HL-60 (cell line): ENCODE results near the gene TMED9.

Experiments used
- DNase-seq, 2 experiments: peaks; one replicate each; pipeline ENCODE4 v3.0.0-alpha.2; 2010 to 2020; ENCODE audit warnings: low read depth in 1 of 2, low spot score in 1 of 2
- H3K27ac ChIP-seq: fragments of 250-450 bp; sonication (Bioruptor Pico); replicated peaks from 2 replicates; pipeline ENCODE4 v1.5.1; 2020; ENCODE audit warnings: mild to moderate bottlenecking, moderate library complexity
- H3K27me3 ChIP-seq: fragments of 250-450 bp; sonication (Bioruptor Pico); 2 replicates; pipeline ENCODE4 v1.5.1; 2021; ENCODE audit warnings: mild to moderate bottlenecking, moderate library complexity; ENCODE audit not compliant: insufficient read depth, poor library complexity, severe bottlenecking
- H3K4me3 ChIP-seq: replicated peaks from 2 replicates; pipeline ENCODE4 v1.5.1; 2011; ENCODE audit warnings: mild to moderate bottlenecking, control low read depth, low read length; ENCODE audit not compliant: insufficient read depth
- GABPA ChIP-seq: IDR thresholded peaks from 2 replicates; pipeline ENCODE4 v1.6.1; 2012; ENCODE audit warnings: low read depth
- POLR2AphosphoS5 ChIP-seq: IDR thresholded peaks from 2 replicates; pipeline ENCODE4 v1.6.1; 2012; ENCODE audit warnings: low read depth
- SPI1 ChIP-seq: IDR thresholded peaks from 2 replicates; pipeline ENCODE4 v1.6.1; 2012; ENCODE audit warnings: low read depth, mild to moderate bottlenecking, borderline replicate concordance
- TF ChIP-seq, protein P1 (sequence below): IDR thresholded peaks from one replicate; pipeline ENCODE4 v1.5.1; 2011; ENCODE audit warnings: low read length, control low read depth, inconsistent platforms; ENCODE audit not compliant: insufficient read depth
- TF ChIP-seq, protein P2 (sequence below): IDR thresholded peaks from 2 replicates; pipeline ENCODE4 v1.6.1; 2012; ENCODE audit warnings: low read depth; ENCODE audit not compliant: insufficient replicate concordance

TMED9 gene

DNA sequence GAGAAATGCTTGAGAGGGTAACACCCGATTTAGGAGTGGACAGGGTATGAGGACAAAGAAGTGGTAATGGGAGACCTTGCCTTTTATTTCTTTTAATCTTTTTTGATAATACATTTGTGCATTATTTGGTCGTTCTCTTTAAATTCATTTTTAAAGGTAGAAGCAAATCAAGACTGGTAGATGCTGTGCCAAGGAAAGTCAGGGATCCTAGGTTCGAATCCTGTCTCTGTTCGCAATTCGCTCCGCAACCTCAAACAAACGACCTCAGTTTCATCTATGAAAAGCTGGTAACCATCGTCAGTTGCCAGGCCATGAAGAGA lies 353 bp upstream of the TMED9 start:
- no peak overlapping the region; the same call in 1 of the 2 replicates for H3K27ac ChIP-seq
- H3K27me3 ChIP-seq = no peaks in the 10 kb centered on the region
- TF ChIP-seq, protein P1, sequence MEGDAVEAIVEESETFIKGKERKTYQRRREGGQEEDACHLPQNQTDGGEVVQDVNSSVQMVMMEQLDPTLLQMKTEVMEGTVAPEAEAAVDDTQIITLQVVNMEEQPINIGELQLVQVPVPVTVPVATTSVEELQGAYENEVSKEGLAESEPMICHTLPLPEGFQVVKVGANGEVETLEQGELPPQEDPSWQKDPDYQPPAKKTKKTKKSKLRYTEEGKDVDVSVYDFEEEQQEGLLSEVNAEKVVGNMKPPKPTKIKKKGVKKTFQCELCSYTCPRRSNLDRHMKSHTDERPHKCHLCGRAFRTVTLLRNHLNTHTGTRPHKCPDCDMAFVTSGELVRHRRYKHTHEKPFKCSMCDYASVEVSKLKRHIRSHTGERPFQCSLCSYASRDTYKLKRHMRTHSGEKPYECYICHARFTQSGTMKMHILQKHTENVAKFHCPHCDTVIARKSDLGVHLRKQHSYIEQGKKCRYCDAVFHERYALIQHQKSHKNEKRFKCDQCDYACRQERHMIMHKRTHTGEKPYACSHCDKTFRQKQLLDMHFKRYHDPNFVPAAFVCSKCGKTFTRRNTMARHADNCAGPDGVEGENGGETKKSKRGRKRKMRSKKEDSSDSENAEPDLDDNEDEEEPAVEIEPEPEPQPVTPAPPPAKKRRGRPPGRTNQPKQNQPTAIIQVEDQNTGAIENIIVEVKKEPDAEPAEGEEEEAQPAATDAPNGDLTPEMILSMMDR = no peak
- TF ChIP-seq SPI1 (no peak), POLR2AphosphoS5 (no peak), GABPA (no peak)
- TF ChIP-seq, protein P2, sequence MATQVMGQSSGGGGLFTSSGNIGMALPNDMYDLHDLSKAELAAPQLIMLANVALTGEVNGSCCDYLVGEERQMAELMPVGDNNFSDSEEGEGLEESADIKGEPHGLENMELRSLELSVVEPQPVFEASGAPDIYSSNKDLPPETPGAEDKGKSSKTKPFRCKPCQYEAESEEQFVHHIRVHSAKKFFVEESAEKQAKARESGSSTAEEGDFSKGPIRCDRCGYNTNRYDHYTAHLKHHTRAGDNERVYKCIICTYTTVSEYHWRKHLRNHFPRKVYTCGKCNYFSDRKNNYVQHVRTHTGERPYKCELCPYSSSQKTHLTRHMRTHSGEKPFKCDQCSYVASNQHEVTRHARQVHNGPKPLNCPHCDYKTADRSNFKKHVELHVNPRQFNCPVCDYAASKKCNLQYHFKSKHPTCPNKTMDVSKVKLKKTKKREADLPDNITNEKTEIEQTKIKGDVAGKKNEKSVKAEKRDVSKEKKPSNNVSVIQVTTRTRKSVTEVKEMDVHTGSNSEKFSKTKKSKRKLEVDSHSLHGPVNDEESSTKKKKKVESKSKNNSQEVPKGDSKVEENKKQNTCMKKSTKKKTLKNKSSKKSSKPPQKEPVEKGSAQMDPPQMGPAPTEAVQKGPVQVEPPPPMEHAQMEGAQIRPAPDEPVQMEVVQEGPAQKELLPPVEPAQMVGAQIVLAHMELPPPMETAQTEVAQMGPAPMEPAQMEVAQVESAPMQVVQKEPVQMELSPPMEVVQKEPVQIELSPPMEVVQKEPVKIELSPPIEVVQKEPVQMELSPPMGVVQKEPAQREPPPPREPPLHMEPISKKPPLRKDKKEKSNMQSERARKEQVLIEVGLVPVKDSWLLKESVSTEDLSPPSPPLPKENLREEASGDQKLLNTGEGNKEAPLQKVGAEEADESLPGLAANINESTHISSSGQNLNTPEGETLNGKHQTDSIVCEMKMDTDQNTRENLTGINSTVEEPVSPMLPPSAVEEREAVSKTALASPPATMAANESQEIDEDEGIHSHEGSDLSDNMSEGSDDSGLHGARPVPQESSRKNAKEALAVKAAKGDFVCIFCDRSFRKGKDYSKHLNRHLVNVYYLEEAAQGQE = no peak
- DNase-seq = no peak
- H3K4me3 ChIP-seq = peak overlapping the region; percentile 99

DNA sequence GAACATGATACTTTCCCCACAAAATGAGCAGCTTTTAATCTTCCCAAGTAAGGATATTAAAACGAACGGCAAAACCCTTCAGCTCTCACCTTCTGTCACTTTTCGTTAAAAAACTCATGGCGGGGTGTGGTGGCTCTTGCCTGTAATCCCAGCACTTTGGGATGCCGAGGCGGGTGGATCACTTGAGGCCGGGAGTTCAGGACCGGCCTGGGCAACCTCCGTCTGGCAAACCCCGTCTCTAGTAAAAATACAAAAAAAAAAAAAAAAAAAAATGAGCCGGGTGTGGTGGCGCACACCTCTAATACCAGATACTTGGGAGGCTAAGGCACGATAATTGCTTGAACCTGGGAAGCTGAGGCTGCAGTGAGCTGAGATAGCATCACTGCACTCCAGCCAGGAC lies 902 bp downstream of the TMED9 start:
- H3K4me3 ChIP-seq = peak overlapping the region; percentile 99
- H3K27me3 ChIP-seq = no peaks in the 10 kb centered on the region
- TF ChIP-seq, protein P1 = no peak
- TF ChIP-seq POLR2AphosphoS5 = no peak
- TF ChIP-seq, protein P2 = no peak
- TF ChIP-seq GABPA = no peak
- TF ChIP-seq SPI1 = no peak
- H3K27ac ChIP-seq = peak overlapping the region; percentile 88
- DNase-seq = no peak

DNA sequence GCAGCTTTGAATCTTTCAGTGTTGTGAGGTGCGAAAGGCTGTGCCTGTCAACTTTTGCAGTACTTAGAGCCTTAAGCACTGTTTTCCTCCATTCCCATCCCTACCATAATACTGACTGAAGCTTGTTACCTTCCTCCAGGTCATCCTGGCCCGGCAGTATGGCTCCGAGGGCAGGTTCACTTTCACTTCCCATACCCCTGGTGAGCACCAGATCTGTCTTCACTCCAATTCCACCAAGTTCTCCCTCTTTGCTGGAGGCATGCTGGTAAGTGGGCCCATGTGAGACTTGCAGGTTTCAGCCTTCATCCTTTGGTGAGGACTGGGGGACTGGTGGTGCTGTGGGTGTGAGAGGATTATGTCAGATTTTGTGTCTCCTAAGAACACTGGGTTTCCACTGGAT lies 1.5 kb downstream of the TMED9 start:
- TF ChIP-seq, protein P2 = no peak
- Histone ChIP-seq H3K4me3 (peak overlapping the region; percentile 99), H3K27ac (no peak overlapping the region), H3K27me3 (no peaks in the 10 kb centered on the region)
- DNase-seq = no peak

DNA sequence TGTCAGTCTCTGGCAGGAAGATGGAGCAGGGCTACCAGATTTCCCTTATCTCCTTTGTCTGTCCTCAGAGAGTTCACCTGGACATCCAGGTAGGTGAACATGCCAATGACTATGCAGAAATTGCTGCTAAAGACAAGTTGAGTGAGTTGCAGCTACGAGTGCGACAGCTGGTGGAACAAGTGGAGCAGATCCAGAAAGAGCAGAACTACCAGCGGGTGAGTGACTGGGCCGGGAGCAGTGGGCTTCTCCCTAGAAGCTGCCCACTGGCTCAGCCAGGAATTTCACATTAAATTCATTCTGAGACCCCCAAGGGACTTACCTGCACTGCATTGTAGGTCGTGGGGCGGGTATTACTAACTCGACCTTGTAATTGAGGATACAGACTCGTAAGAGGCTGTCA lies 2.1 kb downstream of the TMED9 start:
- Histone ChIP-seq H3K27me3 (no peaks in the 10 kb centered on the region), H3K27ac (no peak overlapping the region), H3K4me3 (no peak overlapping the region)
- TF ChIP-seq, protein P1 = no peak
- no peak for TF ChIP-seq POLR2AphosphoS5
- DNase-seq = no peak
